ENCODE data around the gene NEK6. TPM values are rescaled to one million over a fixed set of nuclear protein-coding genes. Genes with fewer than 3 reads are reported as not detected.

NEK6 gene
- total RNA-seq, 1 donor from 2014 or later: 125 TPM

DNA sequence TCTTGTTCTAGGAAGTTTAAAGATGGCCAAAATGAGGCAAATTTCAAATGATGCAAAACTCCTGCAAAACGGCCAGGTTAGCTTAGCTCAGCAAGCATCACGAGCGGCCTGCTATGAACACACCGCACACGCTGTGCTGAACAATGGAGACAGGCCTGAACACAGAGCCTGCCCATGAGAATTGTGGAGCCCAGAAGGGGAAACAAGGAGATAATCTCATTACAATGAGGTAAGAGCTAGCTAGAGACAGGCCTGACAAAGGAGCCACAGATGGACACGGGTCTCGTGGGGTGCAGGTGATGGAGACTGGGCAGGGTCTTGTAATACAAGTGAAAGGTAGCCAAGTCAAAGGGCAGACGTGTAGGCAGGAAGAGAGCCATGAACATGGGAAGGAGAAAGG lies 107.3 kb downstream of the NEK6 start:
- Histone ChIP-seq H3K27ac (no peak overlapping the region), H3K4me1 (peaks cover 11% of the 10 kb centered on the region), H3K9me3 (no peaks in the 10 kb centered on the region), H3K27me3 (ENCODE audit: low read depth) (no peaks in the 10 kb centered on the region), H3K36me3 (peaks cover 27% of the 10 kb centered on the region), H3K4me3 (no peak overlapping the region)
- ATAC-seq (no peak), DNase-seq (no peak)
- intact Hi-C loops (cut with DNase I): no loop called here
- TF ChIP-seq, protein P1, sequence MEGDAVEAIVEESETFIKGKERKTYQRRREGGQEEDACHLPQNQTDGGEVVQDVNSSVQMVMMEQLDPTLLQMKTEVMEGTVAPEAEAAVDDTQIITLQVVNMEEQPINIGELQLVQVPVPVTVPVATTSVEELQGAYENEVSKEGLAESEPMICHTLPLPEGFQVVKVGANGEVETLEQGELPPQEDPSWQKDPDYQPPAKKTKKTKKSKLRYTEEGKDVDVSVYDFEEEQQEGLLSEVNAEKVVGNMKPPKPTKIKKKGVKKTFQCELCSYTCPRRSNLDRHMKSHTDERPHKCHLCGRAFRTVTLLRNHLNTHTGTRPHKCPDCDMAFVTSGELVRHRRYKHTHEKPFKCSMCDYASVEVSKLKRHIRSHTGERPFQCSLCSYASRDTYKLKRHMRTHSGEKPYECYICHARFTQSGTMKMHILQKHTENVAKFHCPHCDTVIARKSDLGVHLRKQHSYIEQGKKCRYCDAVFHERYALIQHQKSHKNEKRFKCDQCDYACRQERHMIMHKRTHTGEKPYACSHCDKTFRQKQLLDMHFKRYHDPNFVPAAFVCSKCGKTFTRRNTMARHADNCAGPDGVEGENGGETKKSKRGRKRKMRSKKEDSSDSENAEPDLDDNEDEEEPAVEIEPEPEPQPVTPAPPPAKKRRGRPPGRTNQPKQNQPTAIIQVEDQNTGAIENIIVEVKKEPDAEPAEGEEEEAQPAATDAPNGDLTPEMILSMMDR (IDR thresholded peaks at IDR 0.05): no peak

GRCh38 chr9:124366476-124367220 lies 108.9 kb downstream of the NEK6 start:
- Histone ChIP-seq H3K9me3 (no peaks in the 10 kb centered on the region), H3K27me3 (ENCODE audit: low read depth) (no peaks in the 10 kb centered on the region), H3K4me1 (peaks cover 17% of the 10 kb centered on the region), H3K4me3 (no peak overlapping the region), H3K27ac (no peak overlapping the region), H3K36me3 (peaks cover 27% of the 10 kb centered on the region)
- intact Hi-C loops (cut with DNase I): no loop called here
- DNase-seq (no peak), ATAC-seq (no peak)
- TF ChIP-seq, protein P1 (IDR thresholded peaks at IDR 0.05): no peak

- ATAC-seq (peak in 1 of 2 donors; percentile 72), DNase-seq (no peak)
- Histone ChIP-seq H3K4me3 (no peak overlapping the region), H3K27ac (no peak overlapping the region), H3K9me3 (no peaks in the 10 kb centered on the region), H3K36me3 (peaks cover 20% of the 10 kb centered on the region), H3K27me3 (ENCODE audit: low read depth) (no peaks in the 10 kb centered on the region), H3K4me1 (peaks cover 19% of the 10 kb centered on the region)
- TF ChIP-seq, protein P1 (IDR thresholded peaks at IDR 0.05): no peak
- intact Hi-C loops (cut with DNase I): no loop called here
Measured at GRCh38 chr9:124368692-124369091, 110.9 kb downstream of the NEK6 start.

GRCh38 chr9:124369231-124369797 lies 111.6 kb downstream of the NEK6 start:
- intact Hi-C loops (cut with DNase I): no loop called here
- H3K36me3 ChIP-seq: peaks cover 16% of the 10 kb centered on the region
- DNase-seq (no peak), ATAC-seq (no peak)
- H3K27ac ChIP-seq: no peak overlapping the region
- no peaks in the 10 kb centered on the region for H3K9me3 ChIP-seq
- peaks cover 19% of the 10 kb centered on the region for H3K4me1 ChIP-seq
- no peaks in the 10 kb centered on the region for H3K27me3 ChIP-seq (ENCODE audit: low read depth)
- TF ChIP-seq, protein P1 (IDR thresholded peaks at IDR 0.05): no peak
- H3K4me3 ChIP-seq: no peak overlapping the region

GRCh38 chr9:124370896-124371582 lies 113.3 kb downstream of the NEK6 start:
- intact Hi-C loops (cut with DNase I): no loop called here
- Histone ChIP-seq H3K9me3 (no peaks in the 10 kb centered on the region), H3K27ac (no peak overlapping the region), H3K27me3 (ENCODE audit: low read depth) (no peaks in the 10 kb centered on the region), H3K4me3 (no peak overlapping the region), H3K36me3 (peaks cover 13% of the 10 kb centered on the region), H3K4me1 (peaks cover 19% of the 10 kb centered on the region)
- DNase-seq (no peak), ATAC-seq (no peak)
- TF ChIP-seq, protein P1 (IDR thresholded peaks at IDR 0.05): no peak

Data from lower lobe of right lung (tissue), 2 donors.